Mesothelial cell of epicardium (in vitro differentiated cells): Measurements from ENCODE around the gene CCDC194. TPM values are rescaled to one million over a fixed set of nuclear protein-coding genes. Genes with fewer than 3 reads are reported as not detected.
"Not testable (repeated sequence)": the region's sequence is repeated elsewhere in the genome, so short reads cannot be mapped to it uniquely, and the experiment has no call there.

Source experiments
- DNase-seq, 2 experiments: peaks; one replicate each; pipeline ENCODE4 v3.0.0; 2021; ENCODE audit warnings: low spot score in 2 of 2; ENCODE audit not compliant: unreplicated experiment in 2 of 2
- H3K27ac Mint-ChIP-seq: 2 replicates; pipeline ENCODE4 v1.8.0; 2021; ENCODE audit warnings: mixed read lengths
- H3K27me3 Mint-ChIP-seq: 2 replicates; pipeline ENCODE4 v1.8.0; 2021; ENCODE audit warnings: low read depth, mixed read lengths
- H3K36me3 Mint-ChIP-seq: 2 replicates; pipeline ENCODE4 v1.8.0; 2021; ENCODE audit warnings: mixed read lengths
- H3K4me1 Mint-ChIP-seq: 2 replicates; pipeline ENCODE4 v1.8.0; 2021; ENCODE audit warnings: mixed read lengths
- H3K4me3 Mint-ChIP-seq: 2 replicates; pipeline ENCODE4 v1.8.0; 2021; ENCODE audit warnings: mild to moderate bottlenecking, moderate library complexity, mixed read lengths
- H3K9me3 Mint-ChIP-seq: 2 replicates; pipeline ENCODE4 v1.8.0; 2021; ENCODE audit warnings: mixed read lengths
- CTCF ChIP-seq: fragments of 200-600 bp; sonication (generic); IDR thresholded peaks from one replicate; pipeline ENCODE4 v1.5.0; 2021; ENCODE audit warnings: antibody characterized with exemption; ENCODE audit not compliant: unreplicated experiment
- total RNA-seq: library from RNA; stranded (reverse); gene quantifications from 3 replicates; pipeline ENCODE4 v1.2.1, GENCODE V29; 2021

The CCDC194 gene
- total RNA-seq, 1 donor from 2014 or later: 11.9 TPM

GRCh38 chr19:17378271-17378670, 15.7 kb downstream of the CCDC194 start:
- no peak overlapping the region for H3K27ac Mint-ChIP-seq
- H3K9me3 Mint-ChIP-seq: peaks cover 6% of the 10 kb centered on the region
- no peak overlapping the region for H3K4me3 Mint-ChIP-seq
- no peaks in the 10 kb centered on the region for H3K36me3 Mint-ChIP-seq
- TF ChIP-seq CTCF: no peak
- no peaks in the 10 kb centered on the region for H3K27me3 Mint-ChIP-seq
- peaks cover 10% of the 10 kb centered on the region for H3K4me1 Mint-ChIP-seq
- no peak for DNase-seq

- peaks cover 5% of the 10 kb centered on the region for H3K4me1 Mint-ChIP-seq
- no peaks in the 10 kb centered on the region for H3K36me3 Mint-ChIP-seq
- DNase-seq: no peak
- TF ChIP-seq CTCF: no peak
- no peak within 1 kb of the TSS for H3K27ac Mint-ChIP-seq
- H3K9me3 Mint-ChIP-seq: peaks cover 6% of the 10 kb centered on the region
- no peaks in the 10 kb centered on the region for H3K27me3 Mint-ChIP-seq
- no peak within 1 kb of the TSS for H3K4me3 Mint-ChIP-seq
These were observed 16.9 kb downstream of the CCDC194 start, which contains the start of gene PLVAP for GRCh38 chr19:17376935-17377600. TSS of gene PLVAP (minus strand) at chr19:17377342. CDS start at chr19:17377288, 54 bp downstream.

- no peaks in the 10 kb centered on the region for H3K36me3 Mint-ChIP-seq
- H3K27ac Mint-ChIP-seq: no peak overlapping the region
- H3K27me3 Mint-ChIP-seq: peaks cover 6% of the 10 kb centered on the region
- no peaks in the 10 kb centered on the region for H3K9me3 Mint-ChIP-seq
- no peaks in the 10 kb centered on the region for H3K4me1 Mint-ChIP-seq
- no peak for DNase-seq
- no peak for TF ChIP-seq CTCF
- no peak overlapping the region for H3K4me3 Mint-ChIP-seq
These were observed 23.9 kb downstream of the CCDC194 start for GRCh38 chr19:17370026-17370587.

- H3K27ac Mint-ChIP-seq: no peak overlapping the region
- H3K4me1 Mint-ChIP-seq: no peaks in the 10 kb centered on the region
- no peaks in the 10 kb centered on the region for H3K36me3 Mint-ChIP-seq
- H3K9me3 Mint-ChIP-seq: no peaks in the 10 kb centered on the region
- no peak overlapping the region for H3K4me3 Mint-ChIP-seq
- peaks cover 10% of the 10 kb centered on the region for H3K27me3 Mint-ChIP-seq
- no peak for TF ChIP-seq CTCF
- DNase-seq: no peak
These were observed 28.6 kb downstream of the CCDC194 start for GRCh38 chr19:17365361-17365760.

- H3K27me3 Mint-ChIP-seq: peaks cover 10% of the 10 kb centered on the region
- DNase-seq, H3K9me3 Mint-ChIP-seq, H3K36me3 Mint-ChIP-seq, H3K27ac Mint-ChIP-seq, H3K4me1 Mint-ChIP-seq, H3K4me3 Mint-ChIP-seq: not testable (repeated sequence)
These were observed 30.0 kb downstream of the CCDC194 start for GRCh38 chr19:17363852-17364605.
